ES-I3 (cell line): ENCODE results near the gene TRIM7.
"Not testable (repeated sequence)": the region's sequence is repeated elsewhere in the genome, so short reads cannot be mapped to it uniquely, and the experiment has no call there.

Source experiments
- H3K36me3 ChIP-seq: 2 replicates; pipeline ENCODE4 v1.6.1; 2013; ENCODE audit warnings: mild to moderate bottlenecking, low read length, control low read depth, moderate library complexity; ENCODE audit not compliant: insufficient read depth
- H3K4me1 ChIP-seq: 2 replicates; pipeline ENCODE4 v1.6.1; 2013; ENCODE audit warnings: mild to moderate bottlenecking, control low read depth, low read length; ENCODE audit not compliant: insufficient read depth
- H3K9ac ChIP-seq: 2 replicates; pipeline ENCODE4 v1.6.1; 2013; ENCODE audit warnings: low read depth, mild to moderate bottlenecking, low read length, moderate library complexity
- H3K9me3 ChIP-seq: 2 replicates; pipeline ENCODE4 v1.6.1; 2013; ENCODE audit warnings: mild to moderate bottlenecking, low read length, moderate library complexity; ENCODE audit not compliant: control insufficient read depth, insufficient read depth

Gene TRIM7

DNA sequence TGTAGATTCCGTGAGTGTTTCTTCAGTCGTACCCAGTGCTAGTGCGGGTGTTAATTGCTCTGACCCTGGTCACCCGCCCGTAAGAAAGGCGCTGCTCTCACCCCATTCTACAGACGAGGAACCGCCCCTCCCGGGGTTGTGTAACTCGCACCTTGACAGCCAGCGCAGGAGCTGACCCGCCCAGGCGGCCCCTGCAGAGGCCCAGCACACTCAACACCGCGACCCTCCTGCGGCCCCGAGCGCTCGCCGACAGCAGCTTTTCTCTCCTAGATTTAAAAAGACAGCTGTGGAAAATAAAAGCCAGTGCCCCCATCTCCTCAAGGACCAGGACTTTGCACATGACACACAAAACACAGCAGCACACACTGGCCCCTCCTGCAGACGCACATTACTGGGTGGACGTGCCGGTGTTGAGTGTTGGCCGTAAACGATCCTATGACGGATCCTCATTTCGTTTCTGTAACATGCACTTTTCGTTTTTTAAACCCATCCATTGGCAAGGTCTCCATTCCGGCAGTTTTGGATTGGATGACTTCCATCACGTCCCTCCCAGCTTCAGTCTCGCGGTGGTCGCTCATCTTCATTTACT is 34.7 kb downstream of the TRIM7 start:
- Histone ChIP-seq H3K9ac (peak overlapping the region; percentile 91), H3K36me3 (no peaks in the 10 kb centered on the region), H3K4me1 (no peaks in the 10 kb centered on the region)

DNA sequence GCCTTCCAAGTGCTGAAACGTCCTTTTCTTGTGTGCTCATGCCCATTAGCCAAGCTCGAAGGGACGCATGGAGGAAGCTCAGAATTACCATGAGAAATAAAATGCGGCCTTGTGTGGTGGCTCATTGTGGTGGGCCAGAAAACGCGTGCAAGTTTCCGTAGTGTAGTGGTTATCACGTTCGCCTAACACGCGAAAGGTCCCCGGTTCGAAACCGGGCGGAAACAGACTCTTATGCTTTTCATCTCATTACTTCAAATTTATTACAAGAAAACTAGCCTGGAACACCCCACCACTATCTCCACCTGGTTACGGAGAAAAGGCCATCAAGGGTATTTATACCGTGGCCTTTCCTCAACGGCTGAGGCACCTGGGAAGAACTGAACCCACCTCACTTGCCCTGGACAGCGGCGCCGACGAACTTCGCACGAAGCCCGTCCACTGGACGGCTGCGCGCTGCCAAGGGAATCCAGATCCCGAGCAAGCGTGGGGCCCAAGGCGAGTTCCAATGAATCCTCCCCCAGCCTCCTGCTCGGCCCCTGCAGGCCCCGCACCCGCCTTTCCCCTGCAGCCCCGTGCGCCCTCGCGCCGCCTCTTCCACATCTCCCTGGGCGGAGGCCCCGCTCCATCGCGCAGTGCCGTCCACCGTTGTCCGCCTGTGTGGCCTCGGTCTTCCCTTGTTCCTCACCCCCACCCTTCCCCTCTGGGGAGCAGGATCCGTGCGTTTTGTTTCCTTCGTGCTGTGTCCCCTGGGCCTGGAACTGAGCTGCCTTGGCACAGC is 35.3 kb downstream of the TRIM7 start:
- H3K9ac ChIP-seq: peak overlapping the region; percentile 91
- H3K4me1 ChIP-seq, H3K36me3 ChIP-seq, H3K9me3 ChIP-seq: not testable (repeated sequence)

More for the DNA sequence above, 34.7 kb downstream of the TRIM7 start:
- H3K9me3 ChIP-seq: no peaks in the 10 kb centered on the region

DNA sequence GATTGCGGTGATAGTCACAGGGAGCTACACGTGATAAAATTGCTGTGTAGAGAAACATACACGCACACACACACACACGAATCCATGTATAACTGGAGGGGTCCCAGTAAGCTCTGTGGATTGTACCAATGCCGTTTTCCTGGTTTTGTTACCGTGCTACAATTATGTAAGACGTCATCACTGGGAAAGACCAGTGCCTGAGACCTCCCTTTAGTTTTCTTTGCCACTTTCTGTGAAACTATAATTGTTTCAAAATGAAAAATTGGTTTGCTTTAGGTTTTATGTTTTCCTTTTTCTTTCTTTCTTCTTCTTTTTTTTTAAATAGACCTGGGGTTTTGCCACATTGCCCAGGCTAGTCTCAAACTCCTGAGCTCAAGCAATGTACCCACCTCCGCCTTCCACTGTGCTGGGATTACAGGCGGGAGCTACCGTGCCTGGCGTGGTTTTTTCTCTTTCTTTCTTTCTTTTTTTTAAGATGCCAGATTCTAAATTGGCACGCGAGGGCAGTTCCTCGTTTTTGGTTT is 36.3 kb downstream of the TRIM7 start:
- Histone ChIP-seq H3K36me3 (no peaks in the 10 kb centered on the region), H3K9me3 (no peaks in the 10 kb centered on the region), H3K4me1 (no peaks in the 10 kb centered on the region), H3K9ac (peak overlapping the region; percentile 68)

DNA sequence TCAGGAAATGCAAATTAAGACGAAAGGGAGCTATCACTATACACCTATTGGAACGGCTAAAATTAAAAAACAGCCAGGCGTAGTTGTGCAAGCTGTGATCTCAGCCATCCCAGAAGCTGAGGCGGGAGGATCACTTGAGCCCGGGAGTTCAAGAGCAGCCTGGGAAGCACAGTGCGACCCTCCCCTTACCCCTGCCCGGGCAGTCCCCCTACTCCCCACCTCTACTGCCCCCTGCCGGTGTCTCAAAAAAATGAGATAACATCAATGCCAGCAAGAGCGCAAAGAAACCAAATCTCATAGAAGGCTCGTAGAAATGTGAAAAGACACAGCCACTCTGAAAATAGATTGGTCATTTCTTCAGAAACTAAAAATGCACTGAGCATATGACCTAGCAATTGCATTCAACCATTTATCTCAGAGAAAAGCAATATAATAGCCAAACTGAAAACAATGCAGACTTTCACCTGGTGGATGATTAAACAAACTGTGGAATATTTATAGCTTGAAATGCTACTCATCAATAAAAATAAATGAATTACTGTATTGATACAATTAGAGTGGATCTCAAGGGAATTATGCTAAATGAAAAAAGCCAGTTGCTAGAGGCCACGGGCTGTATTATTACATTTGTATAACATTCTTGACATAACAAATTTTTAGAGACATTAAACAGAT is 37.0 kb downstream of the TRIM7 start:
- H3K9ac ChIP-seq: peak overlapping the region; percentile 68; the same call in 1 of the 2 replicates
- no peaks in the 10 kb centered on the region for H3K36me3 ChIP-seq
- no peaks in the 10 kb centered on the region for H3K4me1 ChIP-seq
- no peaks in the 10 kb centered on the region for H3K9me3 ChIP-seq

DNA sequence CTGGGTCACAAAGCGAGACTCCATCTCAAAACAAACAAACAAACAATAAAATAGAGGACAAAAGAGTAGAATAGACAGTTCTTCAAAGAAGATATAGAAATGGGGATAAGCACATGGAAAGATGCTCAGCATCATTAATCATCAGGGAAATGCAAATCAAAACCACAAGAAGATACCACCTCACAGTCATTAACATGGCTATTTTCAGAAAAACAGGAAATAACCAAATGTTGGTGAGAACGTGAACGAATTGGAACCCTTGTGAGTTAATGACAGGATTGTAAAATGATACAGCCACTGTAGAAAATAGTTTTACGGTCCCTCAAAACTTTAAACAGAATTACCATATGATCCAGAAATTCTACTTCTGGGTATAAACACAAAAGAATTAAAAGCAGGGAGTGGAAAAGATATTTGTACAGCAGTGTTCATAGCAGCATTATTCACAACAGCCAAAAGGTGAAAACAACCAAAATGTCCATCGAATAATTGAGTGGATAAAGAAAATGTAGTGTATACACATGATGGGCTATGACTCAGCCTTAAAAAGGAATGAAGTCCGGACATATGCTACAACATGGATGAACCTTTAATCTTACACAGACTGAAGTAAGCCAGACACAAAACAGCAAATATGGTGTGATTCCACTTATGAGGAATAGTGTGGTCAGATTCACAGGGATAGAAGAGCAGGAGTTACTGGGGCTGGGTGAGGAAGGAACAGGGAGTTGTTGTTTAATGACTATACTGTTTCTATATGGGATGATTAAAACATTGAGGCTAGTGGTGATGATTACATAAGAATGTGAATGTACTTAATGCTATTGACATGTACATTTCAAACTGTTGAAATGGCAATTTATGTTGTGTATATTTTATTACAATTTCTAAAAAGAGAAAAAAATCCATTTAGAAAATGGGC is 37.9 kb downstream of the TRIM7 start:
- Histone ChIP-seq H3K36me3 (no peaks in the 10 kb centered on the region), H3K9ac (no peak overlapping the region), H3K4me1 (no peaks in the 10 kb centered on the region), H3K9me3 (no peaks in the 10 kb centered on the region)

DNA sequence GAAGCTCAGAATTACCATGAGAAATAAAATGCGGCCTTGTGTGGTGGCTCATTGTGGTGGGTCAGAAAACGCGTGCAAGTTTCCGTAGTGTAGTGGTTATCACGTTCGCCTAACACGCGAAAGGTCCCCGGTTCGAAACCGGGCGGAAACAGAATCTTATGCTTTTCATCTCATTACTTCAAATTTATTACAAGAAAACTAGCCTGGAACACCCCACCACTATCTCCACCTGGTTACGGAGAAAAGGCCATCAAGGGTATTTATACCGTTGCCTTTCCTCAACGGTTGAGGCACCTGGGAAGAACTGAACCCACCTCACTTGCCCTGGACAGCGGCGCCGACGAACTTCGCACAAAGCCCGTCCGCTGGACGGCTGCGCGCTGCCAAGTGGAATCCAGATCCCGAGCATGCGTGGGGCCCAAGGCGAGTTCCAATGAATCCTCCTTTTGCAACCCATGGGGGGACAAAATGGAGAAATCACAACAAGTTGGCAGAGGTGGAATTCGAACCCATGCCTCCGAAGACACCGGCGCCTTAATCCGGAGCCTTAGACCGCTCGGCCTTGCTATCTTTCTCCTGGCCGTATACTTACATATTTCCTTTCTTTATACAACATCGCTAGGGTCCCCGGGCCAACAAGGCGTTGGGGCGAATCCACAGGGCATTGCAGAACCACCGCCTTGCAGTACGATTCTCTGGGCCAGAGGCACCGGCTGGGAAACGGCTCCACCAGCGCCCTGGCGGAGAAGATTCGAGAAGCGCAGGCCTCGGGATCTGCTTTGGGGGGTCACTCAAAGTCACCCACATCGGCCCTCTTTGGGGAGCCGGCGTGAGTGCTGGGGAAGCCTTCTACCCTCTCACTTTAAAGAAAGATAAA is 40.7 kb downstream of the TRIM7 start:
- peak overlapping the region; percentile 46; the same call in 1 of the 2 replicates for H3K9ac ChIP-seq
- no peaks in the 10 kb centered on the region for H3K36me3 ChIP-seq
- H3K9me3 ChIP-seq: no peaks in the 10 kb centered on the region
- H3K4me1 ChIP-seq: no peaks in the 10 kb centered on the region

DNA sequence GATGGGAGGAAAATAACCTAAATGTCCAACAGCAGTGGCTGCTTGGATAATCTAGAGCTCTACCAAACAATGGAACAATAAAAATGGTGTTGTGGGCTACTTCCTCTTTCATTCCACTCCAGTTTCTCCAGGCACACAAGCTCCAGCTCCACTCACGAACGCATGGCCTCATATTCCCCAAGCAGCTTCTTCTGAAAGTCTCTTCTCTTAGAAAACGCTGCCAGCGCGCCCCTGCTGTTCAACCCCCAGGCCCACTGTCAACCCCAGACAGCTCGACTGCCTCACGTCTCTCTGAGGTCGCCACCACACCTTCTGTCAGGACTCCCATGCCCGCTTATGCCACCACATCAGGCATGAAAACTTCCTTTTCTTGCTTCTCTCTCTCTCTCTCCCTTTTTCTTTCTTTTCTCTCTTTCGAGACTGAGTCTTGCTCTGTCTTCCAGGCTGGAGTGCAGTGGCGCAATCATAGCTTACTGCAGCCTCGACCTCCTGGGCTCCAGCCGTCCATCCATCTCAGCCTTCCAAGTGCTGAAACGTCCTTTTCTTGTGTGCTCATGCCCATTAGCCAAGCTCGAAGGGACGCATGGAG is 41.4 kb downstream of the TRIM7 start:
- no peaks in the 10 kb centered on the region for H3K4me1 ChIP-seq
- H3K9me3 ChIP-seq: no peaks in the 10 kb centered on the region
- H3K9ac ChIP-seq: peak overlapping the region; percentile 53; the same call in 1 of the 2 replicates
- H3K36me3 ChIP-seq: no peaks in the 10 kb centered on the region

DNA sequence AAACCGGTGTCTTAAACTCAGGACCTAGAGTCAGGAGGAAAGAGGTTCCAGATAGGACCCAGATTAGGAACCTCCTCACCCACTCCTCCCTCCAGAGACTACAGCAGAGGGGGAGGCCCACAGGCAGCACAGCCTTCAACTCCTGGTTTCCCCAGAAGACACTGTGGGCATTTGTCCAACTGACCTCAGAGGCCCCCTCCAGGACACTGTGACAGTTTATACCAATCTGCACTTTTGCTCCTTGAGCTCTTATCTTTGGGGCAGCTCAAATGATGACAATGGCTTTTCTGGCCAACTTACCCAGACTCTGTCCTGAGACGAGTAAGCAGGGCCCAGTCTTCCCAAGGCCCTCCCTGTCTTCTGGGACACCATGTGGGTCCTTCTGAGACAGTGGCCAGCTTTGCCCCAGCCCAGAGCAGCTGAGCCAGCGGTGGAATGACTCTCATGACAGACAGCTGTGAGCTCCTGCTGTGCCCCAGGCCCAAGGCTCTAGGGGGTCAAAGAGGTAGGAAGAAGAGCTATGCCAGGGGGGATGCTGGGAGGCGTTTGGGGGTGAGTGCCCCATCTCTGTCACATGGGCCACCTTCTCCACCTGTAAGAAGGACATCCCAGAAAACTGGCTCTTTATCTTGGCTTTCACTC is 43.3 kb downstream of the TRIM7 start:
- Histone ChIP-seq H3K9me3 (no peaks in the 10 kb centered on the region), H3K4me1 (no peaks in the 10 kb centered on the region), H3K36me3 (no peaks in the 10 kb centered on the region), H3K9ac (peak overlapping the region; percentile 6; the same call in 1 of the 2 replicates)

DNA sequence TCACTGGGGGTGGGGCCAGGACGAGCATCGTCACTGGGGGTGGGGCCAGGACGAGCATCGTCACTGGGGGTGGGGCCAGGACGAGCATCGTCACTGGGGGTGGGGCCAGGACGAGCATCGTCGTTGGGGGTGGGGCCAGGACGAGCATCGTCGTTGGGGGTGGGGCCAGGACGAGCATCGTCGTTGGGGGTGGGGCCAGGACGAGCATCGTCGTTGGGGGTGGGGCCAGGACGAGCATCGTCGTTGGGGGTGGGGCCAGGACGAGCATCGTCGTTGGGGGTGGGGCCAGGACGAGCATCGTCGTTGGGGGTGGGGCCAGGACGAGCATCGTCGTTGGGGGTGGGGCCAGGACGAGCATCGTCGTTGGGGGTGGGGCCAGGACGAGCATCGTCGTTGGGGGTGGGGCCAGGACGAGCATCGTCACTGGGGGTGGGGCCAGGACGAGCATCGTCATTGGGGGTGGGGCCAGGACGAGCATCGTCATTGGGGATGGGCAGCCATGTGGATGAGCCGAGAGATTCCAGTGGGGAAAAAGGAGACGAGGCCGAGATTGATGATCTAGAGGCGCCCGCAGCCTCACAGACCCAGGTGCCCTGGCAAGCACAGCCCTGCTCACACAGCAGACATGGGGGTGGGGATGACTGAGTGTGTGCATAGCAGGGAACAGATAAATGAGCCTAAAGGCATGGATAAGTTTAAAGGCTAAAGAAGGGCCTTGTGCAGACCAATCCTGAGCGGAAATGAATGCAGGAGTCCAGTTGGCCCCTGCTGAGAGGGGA is 44.1 kb downstream of the TRIM7 start:
- not testable (repeated sequence) for H3K4me1 ChIP-seq, H3K9me3 ChIP-seq, H3K36me3 ChIP-seq
- peak overlapping the region; percentile 6; the same call in 1 of the 2 replicates for H3K9ac ChIP-seq

DNA sequence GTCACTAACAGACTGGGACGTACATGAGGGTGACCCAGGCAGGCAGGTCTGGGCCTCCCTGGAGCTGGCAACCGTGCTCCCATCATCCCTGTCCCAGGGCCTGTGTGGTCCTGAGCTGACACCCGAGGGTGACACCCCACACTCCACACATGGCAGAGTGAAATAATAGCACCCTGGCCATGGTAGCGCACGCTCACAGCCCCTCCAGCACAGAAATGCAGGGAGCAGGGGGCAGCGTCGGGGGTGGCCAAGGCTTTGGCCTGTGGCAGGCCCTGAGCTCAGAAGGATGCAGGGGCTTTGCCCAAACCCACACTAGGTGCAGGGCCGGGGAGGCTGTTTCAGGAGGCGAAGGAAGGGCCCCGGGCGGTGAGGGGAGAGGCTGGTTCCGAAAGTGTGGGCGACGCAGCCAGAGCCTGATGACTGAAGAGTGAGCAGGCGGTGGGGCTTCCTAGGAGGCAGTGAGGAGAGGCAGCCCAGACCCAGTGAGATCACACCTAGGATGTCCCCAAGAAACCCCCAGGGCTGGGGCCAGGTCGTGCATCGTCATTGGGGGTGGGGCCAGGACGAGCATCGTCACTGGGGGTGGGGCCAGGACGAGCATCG is 44.7 kb downstream of the TRIM7 start:
- H3K4me1 ChIP-seq: no peaks in the 10 kb centered on the region
- H3K9me3 ChIP-seq: no peaks in the 10 kb centered on the region
- H3K9ac ChIP-seq: peak overlapping the region; percentile 51
- H3K36me3 ChIP-seq: no peaks in the 10 kb centered on the region

DNA sequence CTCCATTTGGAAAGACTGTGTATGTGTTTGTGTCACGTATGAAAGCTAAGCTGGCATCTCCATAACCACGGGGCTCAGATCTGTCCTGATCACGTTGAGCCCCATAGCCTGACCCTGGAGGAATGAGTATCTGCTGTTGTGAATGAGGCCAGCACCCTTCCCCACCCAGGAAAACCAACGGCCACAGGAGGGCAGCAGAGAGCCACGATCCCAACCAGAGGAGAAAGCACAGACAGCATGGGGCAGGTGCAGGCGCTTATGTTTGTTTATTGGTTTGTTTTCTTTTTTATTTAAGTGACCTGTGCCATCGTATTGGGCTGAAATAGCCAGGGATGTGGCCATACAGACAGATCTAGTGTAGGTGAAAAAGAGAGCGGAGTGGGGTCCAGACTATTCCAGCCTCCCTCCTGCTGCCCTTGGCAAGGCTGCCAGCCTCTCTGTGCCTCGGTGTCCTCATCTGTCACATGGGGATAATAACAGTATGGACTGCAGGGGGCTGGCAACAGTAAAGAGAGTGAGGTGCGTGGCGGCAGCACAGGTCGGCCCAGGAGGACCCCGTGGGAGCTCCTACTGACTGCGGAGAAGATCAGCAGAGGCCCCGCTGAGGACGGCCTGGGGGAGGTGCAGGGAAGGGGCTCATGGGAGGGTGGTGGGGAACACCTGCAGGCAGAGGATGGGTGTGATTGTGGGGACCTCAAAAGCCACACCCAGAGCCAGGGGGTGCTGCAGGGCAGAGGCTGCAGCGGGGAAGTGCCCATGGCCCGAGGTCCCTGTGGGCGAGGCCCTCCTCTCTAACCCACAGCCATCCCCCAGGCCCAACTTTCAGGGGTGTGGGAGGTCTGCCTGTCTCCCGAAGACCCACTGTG is 45.5 kb downstream of the TRIM7 start:
- no peaks in the 10 kb centered on the region for H3K36me3 ChIP-seq
- peak overlapping the region; percentile 51; the same call in 1 of the 2 replicates for H3K9ac ChIP-seq
- no peaks in the 10 kb centered on the region for H3K4me1 ChIP-seq
- no peaks in the 10 kb centered on the region for H3K9me3 ChIP-seq
